HepG2 (cell line): ENCODE measurements around the gene MRM2. TPM values are rescaled to one million over a fixed set of nuclear protein-coding genes. Genes with fewer than 3 reads are reported as not detected.
A peak's percentile ranks its signal among the peaks of the same experiment; 100 is the strongest.

Source experiments
- EP300 ChIP-seq, 3 experiments: sonication (generic) in 1 of 3; formaldehyde crosslinking in 1 of 3; IDR thresholded peaks; 2 replicates each; pipeline versions ENCODE4 v1.5.1 to v1.6.1; 2011 to 2020; ENCODE audit warnings: low read depth in 2 of 3, low read length in 2 of 3, borderline replicate concordance in 1 of 3, improper control_type of control experiment in 1 of 3, mild to moderate bottlenecking in 1 of 3, missing genetic modification reagents in 1 of 3, moderate library complexity in 1 of 3
- TFE3 ChIP-seq: IDR thresholded peaks from 2 replicates; pipeline ENCODE4 v1.6.1; 2016
- ZBTB40 ChIP-seq, 2 experiments: fragments of 450-650 bp in 1 of 2; sonication (generic) in 1 of 2; formaldehyde crosslinking in 1 of 2; IDR thresholded peaks; 2 replicates each; pipeline versions ENCODE4 v1.6.1 to v1.8.0; 2016 to 2022; ENCODE audit warnings: antibody characterized with exemption in 1 of 2, mild to moderate bottlenecking in 1 of 2, missing genetic modification reagents in 1 of 2
- ZBTB42 ChIP-seq: sonication (generic); formaldehyde crosslinking; IDR thresholded peaks from 2 replicates; pipeline ENCODE4 v1.5.0; 2020; ENCODE audit warnings: mild to moderate bottlenecking, missing genetic modification reagents
- ZNF407 ChIP-seq: sonication (generic); formaldehyde crosslinking; IDR thresholded peaks from one replicate; pipeline ENCODE4 v1.5.1; 2020; ENCODE audit warnings: mild to moderate bottlenecking, missing genetic modification reagents; ENCODE audit errors: not compliant biosample characterization
- ZNF780A ChIP-seq: sonication (generic); formaldehyde crosslinking; IDR thresholded peaks from 2 replicates; pipeline ENCODE4 v1.8.0; 2022; ENCODE audit warnings: mild to moderate bottlenecking, missing genetic modification reagents, moderate library complexity
- polyA plus RNA-seq, 8 experiments: library from polyadenylated mRNA; depleted of rRNA in 3 of 8; stranded (reverse) in 7 of 8; unstranded in 1 of 8; fragments of >200 nt; fragmentation: Illumina TruSeq in 4 of 8; extraction: Trizol in 4 of 8; gene quantifications; 2 replicates each; pipeline versions ENCODE4 v1.2.1 to v1.2.3, GENCODE V29; 2011 to 2016; ENCODE audit warnings: low read depth in 4 of 8, missing spikeins in 1 of 8, mixed read lengths in 1 of 8; ENCODE audit not compliant: insufficient read depth in 1 of 8
- total RNA-seq, 5 experiments: library from RNA; depleted of rRNA; stranded (reverse); fragments of >200 nt; fragmentation: Illumina TruSeq; extraction: Trizol; gene quantifications; 2 replicates each; pipeline ENCODE4 v1.2.3, GENCODE V29; 2016; ENCODE audit warnings: low read depth in 1 of 5

The MRM2 gene
- total and polyA plus RNA-seq, 2 of the 13 experiments (the other 11 are each of a cell fraction or from before 2014, with no cell fraction given): 13.2 to 34.2 TPM

GRCh38 chr7:2241580-2242540 lies at the start of gene MRM2, which contains the start of gene NUDT1 (continued):
- TF ChIP-seq ZNF407 (peak; percentile 89), ZBTB42 (CRISPR knock-in tag) (no peak), EP300 (IDR thresholded peaks at IDR 0.05; ENCODE audit: low read depth in 2 of 2, low read length in 2 of 2) (no peak; a peak in 1 of 4 replicates), EP300 (CRISPR knock-in tag; IDR thresholded peaks at IDR 0.05; ENCODE audit: borderline replicate concordance) (no peak), ZBTB40 (IDR thresholded peaks at IDR 0.05) (peak; percentile 95), ZBTB40 (CRISPR knock-in tag; IDR thresholded peaks at IDR 0.05) (peak; percentile 43; the same call in 1 of the 2 replicates), TFE3 (CRISPR knock-in tag) (0 out of 2 replicates have a peak, but pooled peaks have one; percentile 26), ZNF780A (CRISPR knock-in tag) (peak; percentile 52; the same call in 1 of the 2 replicates)
